Psoas muscle (tissue), 8 donors: Measurements from ENCODE around the gene FLNC. TPM values are rescaled to one million over a fixed set of nuclear protein-coding genes. Genes with fewer than 3 reads are reported as not detected.

ENCODE experiments used
- ATAC-seq, 4 donors: fragments of 200-7000 bp; cut with Tn5 transposase; one replicate each; pipeline ENCODE4 v1.9.1; 2020; ENCODE audit warnings: moderate library complexity in 3 of 4, mild to moderate bottlenecking in 2 of 4
- DNase-seq, 2 donors: peaks; one replicate each; pipeline ENCODE4 v3.0.0-alpha.2; 2020
- H3K27ac ChIP-seq: fragments of 200-600 bp; one replicate; pipeline ENCODE4 v1.8.0; 2022
- H3K27me3 ChIP-seq, 3 donors: fragments of 200-600 bp in 1 of 3; one replicate each; pipeline versions ENCODE4 v1.6.1 to v1.8.0; 2013 to 2022; ENCODE audit warnings: low read length in 2 of 3, mild to moderate bottlenecking in 2 of 3, moderate library complexity in 1 of 3; ENCODE audit not compliant: insufficient read depth in 3 of 3
- H3K36me3 ChIP-seq, 2 donors: fragments of 200-600 bp in 1 of 2; one replicate each; pipeline versions ENCODE4 v1.6.1 to v1.8.0; 2013 to 2022; ENCODE audit warnings: low read depth in 1 of 2, mild to moderate bottlenecking in 1 of 2, moderate library complexity in 1 of 2; ENCODE audit not compliant: insufficient read depth in 1 of 2
- H3K4me1 ChIP-seq: fragments of 200-600 bp; one replicate; pipeline ENCODE4 v1.8.0; 2022
- H3K4me3 ChIP-seq: fragments of 200-600 bp; one replicate; pipeline ENCODE4 v1.8.0; 2022; ENCODE audit warnings: mild to moderate bottlenecking
- H3K9me3 ChIP-seq: fragments of 200-600 bp; one replicate; pipeline ENCODE4 v1.8.0; 2022
- WGBS, 3 donors: extraction: QIAGEN DNeasy Blood & Tissue Kit; methylation state at CpG; one replicate each; pipeline versions ENCODE4 v1.1.6 to v1.1.7; 2013; 5-methylcytosine and 5-hydroxymethylcytosine counted together
- intact Hi-C, 2 donors: fragments of 100-400 bp; cut with DNase I; formaldehyde crosslinking; loops; one replicate each; pipeline versions ENCODE4 v1.11.0 to v1.14.2; 2022
- polyA plus RNA-seq, 3 donors: library from polyadenylated mRNA; stranded (reverse); fragments of 200-250 nt; gene quantifications; one replicate each; pipeline ENCODE4 v1.2.3, GENCODE V29; 2013
- total RNA-seq, 4 donors: library from RNA; stranded (reverse); fragmentation: NEBNext Ultra II Directional in 2 of 4; extraction: Animal tissue kit (Norgen Biotek cat#: 25700) in 2 of 4; gene quantifications; one replicate each; pipeline versions ENCODE4 v1.2.1 to v1.2.4, GENCODE V29; 2021 to 2023
- TF ChIP-seq, protein P1 (sequence below): fragments of 200-600 bp; IDR thresholded peaks from one replicate; pipeline ENCODE4 v1.8.0; 2022; ENCODE audit warnings: antibody characterized with exemption
- donor health status: healthy with polysubstance abuse.
- donor health status: DM: no; HTN: no; CAD: no; lungs with moderate emphysema.
- donor health status: Bipolar disorder and iron deficiency.
- donor health status: healthy.
- donor health status: DM: yes; HTN: yes; CAD: no.
- donor health status: DM: no; HTN: no; CAD: no.
- donor health status: DM: no; HTN: no; CAD: no.
- donor health status: DM: yes; HTN: yes; CAD: no.

FLNC gene
- total and polyA plus RNA-seq, 7 donors, result 1,080 to 6,311 (median 4,011) TPM

DNA sequence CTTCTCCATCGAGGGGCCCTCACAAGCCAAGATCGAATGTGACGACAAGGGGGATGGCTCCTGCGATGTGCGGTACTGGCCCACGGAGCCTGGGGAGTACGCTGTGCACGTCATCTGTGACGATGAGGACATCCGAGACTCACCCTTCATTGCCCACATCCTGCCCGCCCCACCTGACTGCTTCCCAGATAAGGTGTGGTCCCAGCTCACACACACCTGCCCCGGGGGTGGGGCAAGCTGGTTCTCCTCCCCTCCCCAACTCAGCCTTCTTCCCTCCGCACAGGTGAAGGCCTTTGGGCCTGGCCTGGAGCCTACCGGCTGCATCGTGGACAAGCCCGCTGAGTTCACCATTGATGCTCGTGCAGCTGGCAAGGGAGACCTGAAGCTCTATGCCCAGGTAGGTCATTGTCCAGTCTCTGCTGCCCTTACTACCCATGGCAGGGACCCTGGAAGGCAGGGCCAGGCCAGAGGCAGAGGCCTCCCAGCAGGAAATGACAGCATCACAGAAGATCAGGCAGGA, 11.0 kb downstream of the FLNC start:
- peak; percentile 3 to 20 (median 14) for ATAC-seq
- H3K4me3 ChIP-seq, result no peak overlapping the region
- no peaks in the 10 kb centered on the region for H3K27me3 ChIP-seq
- WGBS, 3 donors, result 47 to 66% (median 51%) methylated on average over 12 to 17 of the region's 17 CpGs
- peak overlapping the region; percentile 100 for H3K27ac ChIP-seq
- no peaks in the 10 kb centered on the region for H3K9me3 ChIP-seq
- H3K36me3 ChIP-seq, result peaks cover 0 to 100% of the 10 kb centered on the region in 2 donors
- TF ChIP-seq, protein P1, sequence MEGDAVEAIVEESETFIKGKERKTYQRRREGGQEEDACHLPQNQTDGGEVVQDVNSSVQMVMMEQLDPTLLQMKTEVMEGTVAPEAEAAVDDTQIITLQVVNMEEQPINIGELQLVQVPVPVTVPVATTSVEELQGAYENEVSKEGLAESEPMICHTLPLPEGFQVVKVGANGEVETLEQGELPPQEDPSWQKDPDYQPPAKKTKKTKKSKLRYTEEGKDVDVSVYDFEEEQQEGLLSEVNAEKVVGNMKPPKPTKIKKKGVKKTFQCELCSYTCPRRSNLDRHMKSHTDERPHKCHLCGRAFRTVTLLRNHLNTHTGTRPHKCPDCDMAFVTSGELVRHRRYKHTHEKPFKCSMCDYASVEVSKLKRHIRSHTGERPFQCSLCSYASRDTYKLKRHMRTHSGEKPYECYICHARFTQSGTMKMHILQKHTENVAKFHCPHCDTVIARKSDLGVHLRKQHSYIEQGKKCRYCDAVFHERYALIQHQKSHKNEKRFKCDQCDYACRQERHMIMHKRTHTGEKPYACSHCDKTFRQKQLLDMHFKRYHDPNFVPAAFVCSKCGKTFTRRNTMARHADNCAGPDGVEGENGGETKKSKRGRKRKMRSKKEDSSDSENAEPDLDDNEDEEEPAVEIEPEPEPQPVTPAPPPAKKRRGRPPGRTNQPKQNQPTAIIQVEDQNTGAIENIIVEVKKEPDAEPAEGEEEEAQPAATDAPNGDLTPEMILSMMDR, result no peak
- intact Hi-C loops, result no loop called here
- peaks cover 27% of the 10 kb centered on the region for H3K4me1 ChIP-seq
- DNase-seq, result peak in 1 of 2 donors; percentile 53

DNA sequence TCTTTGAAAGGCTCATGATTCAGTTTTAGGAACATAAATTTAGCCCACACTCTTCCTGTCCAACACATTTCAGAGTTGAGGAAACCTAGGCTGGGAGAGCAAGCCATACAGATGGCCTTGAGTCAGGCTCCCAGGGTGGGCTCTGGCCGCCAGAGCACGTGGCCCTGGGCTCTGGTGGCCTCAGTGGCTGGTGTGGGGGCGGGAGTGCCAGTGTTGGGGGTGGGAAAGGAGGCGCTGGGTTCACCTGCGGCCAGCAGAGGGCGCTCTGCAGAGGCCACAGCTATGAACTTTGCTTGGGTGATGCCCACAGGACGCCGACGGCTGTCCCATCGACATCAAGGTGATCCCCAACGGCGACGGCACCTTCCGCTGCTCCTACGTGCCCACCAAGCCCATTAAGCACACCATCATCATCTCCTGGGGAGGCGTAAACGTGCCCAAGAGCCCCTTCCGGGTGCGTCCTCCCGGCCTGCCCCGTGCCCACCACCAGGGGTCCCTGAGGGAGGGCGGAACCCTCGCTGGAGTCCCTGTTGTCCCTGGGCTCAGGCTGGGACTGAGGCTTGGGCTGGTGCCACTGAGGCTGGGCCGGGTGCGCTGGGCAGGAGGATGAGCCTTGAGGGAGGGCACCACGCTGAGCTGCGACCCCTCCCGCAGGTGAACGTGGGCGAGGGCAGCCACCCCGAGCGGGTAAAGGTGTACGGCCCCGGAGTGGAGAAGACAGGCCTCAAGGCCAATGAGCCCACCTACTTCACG, 11.9 kb downstream of the FLNC start:
- Histone ChIP-seq H3K4me3 (no peak overlapping the region), H3K36me3 (peaks cover 0 to 100% of the 10 kb centered on the region in 2 donors), H3K27ac (peak overlapping the region; percentile 100), H3K27me3 (no peaks in the 10 kb centered on the region), H3K4me1 (peaks cover 19% of the 10 kb centered on the region), H3K9me3 (no peaks in the 10 kb centered on the region)
- DNase-seq (peak; percentile 73 to 87), ATAC-seq (peak; percentile 11 to 24 (median 20))
- 50 to 52% (median 51%) methylated on average over 33 to 35 of the region's 35 CpGs for WGBS, 3 donors
- intact Hi-C loops, result no loop called here
- TF ChIP-seq, protein P1, result peak; percentile 81

DNA sequence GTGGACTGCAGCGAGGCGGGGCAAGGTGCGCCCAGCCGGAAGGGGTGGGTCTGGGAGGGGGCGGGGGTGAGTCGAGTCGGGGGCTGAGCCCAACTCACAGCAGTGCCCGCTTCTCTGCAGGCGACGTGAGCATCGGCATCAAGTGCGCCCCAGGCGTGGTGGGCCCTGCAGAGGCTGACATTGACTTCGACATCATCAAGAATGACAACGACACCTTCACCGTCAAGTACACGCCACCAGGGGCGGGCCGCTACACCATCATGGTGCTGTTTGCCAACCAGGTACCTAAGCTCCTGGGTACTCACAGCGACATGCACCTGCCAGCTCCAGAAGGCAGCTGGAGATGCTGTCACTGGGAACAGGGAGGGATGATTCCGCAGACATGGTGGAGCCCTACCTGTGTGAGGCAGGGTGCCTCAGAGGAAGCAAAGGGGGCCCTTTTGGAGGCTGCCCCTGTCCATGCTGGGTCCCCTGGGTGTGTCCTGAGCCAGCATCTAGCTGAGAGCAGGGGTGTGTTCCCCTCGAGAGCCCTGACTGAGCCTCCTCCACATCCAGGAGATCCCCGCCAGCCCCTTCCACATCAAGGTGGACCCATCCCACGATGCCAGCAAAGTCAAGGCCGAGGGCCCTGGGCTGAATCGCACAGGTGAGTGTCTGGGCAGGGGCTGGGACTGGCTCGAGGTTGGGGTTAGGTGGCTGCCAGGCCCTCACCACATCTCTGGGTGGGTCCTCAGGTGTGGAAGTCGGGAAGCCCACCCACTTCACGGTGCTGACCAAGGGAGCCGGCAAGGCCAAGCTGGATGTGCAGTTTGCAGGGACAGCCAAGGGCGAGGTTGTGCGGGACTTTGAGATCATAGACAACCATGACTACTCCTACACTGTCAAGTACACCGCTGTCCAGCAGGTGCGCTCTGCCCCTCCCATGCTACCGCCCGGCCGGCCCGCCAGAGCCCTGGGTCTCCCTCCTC, 12.8 kb downstream of the FLNC start:
- TF ChIP-seq, protein P1, result no peak
- intact Hi-C loops, result no loop called here
- DNase-seq (peak; percentile 28 to 63), ATAC-seq (no peak)
- Histone ChIP-seq H3K9me3 (no peaks in the 10 kb centered on the region), H3K27ac (peak overlapping the region; percentile 100), H3K4me1 (peaks cover 15% of the 10 kb centered on the region), H3K4me3 (no peak overlapping the region), H3K36me3 (peaks cover 0 to 100% of the 10 kb centered on the region in 2 donors), H3K27me3 (no peaks in the 10 kb centered on the region)
- 73 to 87% (median 75%) methylated on average over 37 to 38 of the region's 38 CpGs for WGBS, 3 donors

DNA sequence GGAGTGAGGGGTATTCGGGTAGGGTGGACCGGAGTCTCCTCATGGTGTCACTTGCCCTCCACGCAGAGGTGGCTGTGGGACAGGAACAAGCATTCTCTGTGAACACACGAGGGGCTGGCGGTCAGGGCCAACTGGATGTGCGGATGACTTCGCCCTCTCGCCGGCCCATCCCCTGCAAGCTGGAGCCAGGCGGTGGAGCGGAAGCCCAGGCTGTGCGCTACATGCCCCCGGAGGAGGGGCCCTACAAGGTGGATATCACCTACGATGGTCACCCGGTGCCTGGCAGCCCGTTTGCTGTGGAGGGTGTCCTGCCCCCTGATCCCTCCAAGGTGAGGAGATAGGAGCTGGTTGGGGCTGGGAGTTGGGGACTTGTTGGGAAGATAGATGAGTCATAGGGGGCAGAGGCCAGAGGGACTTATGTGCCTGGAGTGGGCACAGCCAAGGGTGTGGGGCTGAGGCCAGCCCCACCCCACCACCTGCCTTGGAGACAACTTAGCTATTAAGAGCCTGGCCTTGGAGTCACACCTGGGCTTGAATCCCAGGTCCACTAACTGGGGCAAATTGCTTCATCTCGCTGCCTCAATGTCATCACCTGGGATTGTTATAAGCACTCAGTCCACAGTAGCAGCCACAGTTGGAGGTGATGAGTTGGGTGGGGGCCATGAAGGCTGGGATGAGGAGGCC, 13.9 kb downstream of the FLNC start:
- Histone ChIP-seq H3K4me1 (peaks cover 15% of the 10 kb centered on the region), H3K27ac (peak overlapping the region; percentile 100), H3K27me3 (no peaks in the 10 kb centered on the region), H3K36me3 (peaks cover 0 to 100% of the 10 kb centered on the region in 2 donors), H3K9me3 (no peaks in the 10 kb centered on the region), H3K4me3 (no peak overlapping the region)
- 52 to 79% (median 53%) methylated on average over 15 to 17 of the region's 17 CpGs for WGBS, 3 donors
- ATAC-seq, result peak; percentile 11 to 40 (median 19)
- TF ChIP-seq, protein P1, result no peak
- intact Hi-C loops, result no loop called here
- DNase-seq, result peak; percentile 34 to 79
